ENCODE measurements around the gene DIP2C. TPM values are rescaled to one million over a fixed set of nuclear protein-coding genes. Genes with fewer than 3 reads are reported as not detected.

Gene DIP2C
- polyA plus RNA-seq, 3 donors: 0.11 TPM; not detected in 2

DNA sequence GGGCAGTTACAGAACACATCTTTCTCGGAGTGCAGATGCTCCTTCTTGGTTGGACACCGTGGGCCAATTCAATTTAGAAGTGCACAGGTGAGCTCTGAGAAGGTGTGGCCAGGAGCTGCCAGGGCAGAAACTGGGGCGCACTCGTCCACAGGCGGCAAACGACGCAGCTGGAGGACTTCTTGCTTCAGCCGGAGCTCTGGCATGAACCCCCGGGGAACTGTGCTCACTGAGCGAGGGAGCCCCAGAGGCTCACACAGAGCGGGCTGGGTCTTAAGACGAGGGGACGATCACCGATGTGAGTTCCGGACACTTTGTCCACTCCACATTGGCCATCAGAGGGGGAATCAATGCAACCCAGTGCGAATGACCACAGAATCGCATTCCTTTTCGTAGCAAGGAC, 413.8 kb downstream of the DIP2C start:
- Histone ChIP-seq H3K9me3 (replicated peaks in 1 of 2; ENCODE audit: control insufficient read depth in 1 of 2, insufficient read depth in 1 of 2, low read length in 2 of 2) (no peaks in the 10 kb centered on the region), H3K36me3 (replicated peaks in 1 of 2; ENCODE audit: control insufficient read depth in 1 of 2, insufficient read depth in 2 of 2, low read length in 2 of 2) (no peaks in the 10 kb centered on the region), H4K20me1 (ENCODE audit: insufficient read depth, low read length) (no peaks in the 10 kb centered on the region), H3K4me2 (replicated peaks; ENCODE audit: extremely low read depth, low read length, poor library complexity, severe bottlenecking) (no peak overlapping the region), H3K4me1 (ENCODE audit: control insufficient read depth in 1 of 2, insufficient read depth in 2 of 2, low read length in 2 of 2) (no peaks in the 10 kb centered on the region), H3K79me2 (ENCODE audit: insufficient read depth, low read length) (no peaks in the 10 kb centered on the region), H3K27ac (ENCODE audit: low read depth in 1 of 2, low read length in 2 of 2) (no peak overlapping the region), H3K9ac (ENCODE audit: insufficient read depth, low read length, poor library complexity, severe bottlenecking) (no peak overlapping the region), H3K27me3 (ENCODE audit: control insufficient read depth in 2 of 2, insufficient read depth in 2 of 2, low read length in 2 of 2) (no peaks in the 10 kb centered on the region), H2AFZ (ENCODE audit: insufficient read depth, low read depth, low read length, poor library complexity, severe bottlenecking) (no peak overlapping the region), H3K4me3 (replicated peaks in 1 of 3; ENCODE audit: low read depth in 2 of 3, low read length in 3 of 3) (no peak overlapping the region)
- H3K27me3 Mint-ChIP-seq (ENCODE audit: low read depth in 3 of 3): peaks cover 3 to 13% (median 6%) of the 10 kb centered on the region in 3 donors
- 96% methylated on average over 15 of the region's 18 CpGs for WGBS (ENCODE audit: insufficient coverage)
- H3K4me1 Mint-ChIP-seq: no peaks in the 10 kb centered on the region
- no peak overlapping the region for H3K4me3 Mint-ChIP-seq
- peak overlapping the region in 2 of 7 donors; percentile 49 to 73 for H3K27ac Mint-ChIP-seq
- H3K9me3 Mint-ChIP-seq: peaks cover 0 to 5% (median 0%) of the 10 kb centered on the region in 7 donors
- intact Hi-C loops (cut with micrococcal nuclease): no loop called here
- no peaks in the 10 kb centered on the region for H3K36me3 Mint-ChIP-seq
- TF ChIP-seq CTCF (IDR thresholded peaks at IDR 0.05): no peak
- DNase-seq: no peak

DNA sequence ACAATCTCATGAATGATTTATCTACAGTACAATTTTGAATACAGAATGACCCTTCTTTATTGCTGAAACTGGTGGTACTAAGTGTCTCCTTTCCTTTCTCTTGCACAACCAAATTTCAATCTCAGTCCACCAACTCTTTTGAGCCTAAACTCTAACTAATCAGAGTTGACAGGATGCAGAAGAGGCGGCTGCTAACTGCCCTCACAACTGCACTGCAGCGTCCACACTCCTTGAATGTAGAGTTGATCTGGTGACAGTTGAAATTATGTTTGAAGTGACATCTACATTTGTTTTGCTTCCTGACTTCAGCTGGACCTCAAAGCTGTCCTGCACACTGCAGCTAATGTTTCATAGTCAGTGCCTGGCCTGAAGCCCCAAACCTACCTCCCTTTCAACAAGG, 414.6 kb downstream of the DIP2C start:
- Histone ChIP-seq H3K79me2 (ENCODE audit: insufficient read depth, low read length) (no peaks in the 10 kb centered on the region), H3K4me1 (ENCODE audit: control insufficient read depth in 1 of 2, insufficient read depth in 2 of 2, low read length in 2 of 2) (no peaks in the 10 kb centered on the region), H3K9me3 (replicated peaks in 1 of 2; ENCODE audit: control insufficient read depth in 1 of 2, insufficient read depth in 1 of 2, low read length in 2 of 2) (no peaks in the 10 kb centered on the region), H3K4me2 (replicated peaks; ENCODE audit: extremely low read depth, low read length, poor library complexity, severe bottlenecking) (no peak overlapping the region), H3K36me3 (replicated peaks in 1 of 2; ENCODE audit: control insufficient read depth in 1 of 2, insufficient read depth in 2 of 2, low read length in 2 of 2) (no peaks in the 10 kb centered on the region), H2AFZ (ENCODE audit: insufficient read depth, low read depth, low read length, poor library complexity, severe bottlenecking) (no peak overlapping the region), H3K4me3 (replicated peaks in 1 of 3; ENCODE audit: low read depth in 2 of 3, low read length in 3 of 3) (no peak overlapping the region), H3K9ac (ENCODE audit: insufficient read depth, low read length, poor library complexity, severe bottlenecking) (no peak overlapping the region), H3K27ac (ENCODE audit: low read depth in 1 of 2, low read length in 2 of 2) (no peak overlapping the region), H4K20me1 (ENCODE audit: insufficient read depth, low read length) (no peaks in the 10 kb centered on the region), H3K27me3 (ENCODE audit: control insufficient read depth in 2 of 2, insufficient read depth in 2 of 2, low read length in 2 of 2) (no peaks in the 10 kb centered on the region)
- no peak for DNase-seq
- TF ChIP-seq CTCF (IDR thresholded peaks at IDR 0.05): no peak
- H3K27me3 Mint-ChIP-seq (ENCODE audit: low read depth in 3 of 3): peaks cover 3 to 13% (median 6%) of the 10 kb centered on the region in 3 donors
- no peaks in the 10 kb centered on the region for H3K4me1 Mint-ChIP-seq
- no peak overlapping the region for H3K27ac Mint-ChIP-seq
- no peak overlapping the region for H3K4me3 Mint-ChIP-seq
- 80% methylated on average over 1 of the region's 2 CpGs for WGBS (ENCODE audit: insufficient coverage)
- intact Hi-C loops (cut with micrococcal nuclease): no loop called here
- peaks cover 0 to 4% (median 0%) of the 10 kb centered on the region in 7 donors for H3K9me3 Mint-ChIP-seq
- H3K36me3 Mint-ChIP-seq: no peaks in the 10 kb centered on the region

Measured in CD14-positive monocyte (primary cell).